ENCODE measurements around the gene ANHX.

The ANHX gene

GRCh38 chr12:133222211-133222610 is 13.5 kb downstream of the ANHX start:
- no peak for TF ChIP-seq CTCF (IDR thresholded peaks at IDR 0.05; ENCODE audit: low read depth, low read length)
- DNase-seq (ENCODE audit: extremely low read depth, low read depth), result no peak

GRCh38 chr12:133221241-133221640 is 14.4 kb downstream of the ANHX start:
- no peak for TF ChIP-seq CTCF (IDR thresholded peaks at IDR 0.05; ENCODE audit: low read depth, low read length)
- no peak for DNase-seq (ENCODE audit: extremely low read depth, low read depth)

GRCh38 chr12:133220521-133220920 is 15.2 kb downstream of the ANHX start:
- DNase-seq (ENCODE audit: extremely low read depth, low read depth), result no peak
- TF ChIP-seq CTCF (IDR thresholded peaks at IDR 0.05; ENCODE audit: low read depth, low read length), result no peak

GRCh38 chr12:133217219-133217618 is 18.5 kb downstream of the ANHX start:
- no peak for TF ChIP-seq CTCF (IDR thresholded peaks at IDR 0.05; ENCODE audit: low read depth, low read length)

GRCh38 chr12:133215724-133216123 is 20.0 kb downstream of the ANHX start:
- DNase-seq (ENCODE audit: extremely low read depth, low read depth), result no peak
- TF ChIP-seq CTCF (IDR thresholded peaks at IDR 0.05; ENCODE audit: low read depth, low read length), result no peak

More at GRCh38 chr12:133217219-133217618, 18.5 kb downstream of the ANHX start:
- DNase-seq (ENCODE audit: extremely low read depth, low read depth), result no peak

- DNase-seq (ENCODE audit: extremely low read depth, low read depth), result no peak
- no peak for TF ChIP-seq CTCF (IDR thresholded peaks at IDR 0.05; ENCODE audit: low read depth, low read length)
Measured at GRCh38 chr12:133206390-133206789, 29.3 kb downstream of the ANHX start.

GRCh38 chr12:133204264-133204603 is 31.4 kb downstream of the ANHX start:
- DNase-seq (ENCODE audit: extremely low read depth, low read depth), result no peak
- TF ChIP-seq CTCF (IDR thresholded peaks at IDR 0.05; ENCODE audit: low read depth, low read length), result no peak

Data from AG09319 (cell line).